ENCODE data around the gene PUM1.

Gene PUM1

DNA sequence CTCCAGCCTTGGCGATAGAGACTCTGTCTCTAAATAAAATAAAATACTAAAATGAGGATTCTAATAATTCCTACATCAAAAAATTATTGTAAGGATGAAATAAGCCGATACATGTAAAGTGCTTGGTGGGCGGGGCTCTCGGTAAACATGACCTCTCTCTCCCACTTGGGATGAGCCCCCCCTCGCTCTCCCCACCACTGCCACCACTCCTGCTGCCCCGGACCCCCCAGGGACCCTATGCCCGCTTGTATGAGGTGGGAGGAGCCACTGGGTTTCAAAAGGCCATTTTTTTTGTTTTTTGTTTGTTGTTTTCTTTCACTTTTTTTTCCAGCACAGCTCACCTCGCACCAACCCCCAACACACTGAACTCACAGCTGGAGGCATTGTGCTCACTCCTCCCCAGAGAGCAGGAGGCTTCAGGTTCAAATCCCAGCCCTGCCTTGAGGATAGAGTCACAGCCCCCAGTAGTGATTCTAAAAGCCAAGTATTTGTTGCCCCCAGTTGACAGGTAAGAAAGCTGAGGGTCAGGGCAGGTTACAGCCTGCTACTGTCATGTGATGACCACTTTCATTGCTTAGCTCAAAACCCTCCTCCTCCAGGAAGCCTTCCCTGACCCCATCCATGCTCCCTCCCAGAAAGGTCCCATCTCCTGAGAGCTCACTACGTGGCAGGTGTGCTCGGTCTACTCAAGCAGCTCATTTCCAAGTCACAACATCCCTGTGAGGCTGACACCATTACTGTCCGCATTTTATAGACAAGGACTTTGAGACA is 161.1 kb downstream of the PUM1 start:
- no peak for DNase-seq

- no peak for DNase-seq
These were observed 162.0 kb downstream of the PUM1 start for GRCh38 chr1:30903343-30904034.

DNA sequence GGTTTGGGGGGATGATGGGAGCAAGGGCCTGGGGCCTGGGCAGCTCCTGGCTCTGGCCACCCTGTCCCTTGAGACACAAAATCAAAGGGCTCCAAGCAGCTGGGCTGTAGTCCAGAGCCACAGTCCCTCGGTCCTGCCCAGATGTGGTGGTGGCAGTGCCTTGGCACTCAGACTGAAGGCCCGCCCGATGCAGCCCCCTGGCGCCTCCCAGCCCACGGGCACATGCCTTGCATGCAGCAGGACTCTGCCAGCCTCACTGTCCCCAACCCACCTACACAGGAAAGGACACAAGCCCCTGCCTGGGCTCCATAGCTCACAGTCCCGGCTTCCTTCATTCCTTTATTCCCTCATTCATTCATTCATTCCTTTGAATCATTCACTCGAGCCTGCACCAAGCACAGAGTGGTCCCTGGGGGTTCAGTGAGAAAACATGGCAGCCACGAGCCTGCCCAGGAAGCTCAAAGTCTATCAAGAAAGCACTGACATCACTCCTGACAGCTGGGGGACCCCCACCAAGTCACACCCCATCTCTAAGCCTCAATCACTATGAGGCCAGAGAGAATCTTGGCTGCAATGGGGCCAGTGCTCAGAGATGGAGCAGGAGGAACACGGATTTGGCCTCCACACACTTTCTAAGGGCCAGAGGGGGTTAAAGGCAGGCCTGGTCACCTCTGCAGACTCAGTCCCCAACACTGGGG is 162.8 kb downstream of the PUM1 start:
- DNase-seq: no peak

- DNase-seq: no peak
These were observed 163.5 kb downstream of the PUM1 start for GRCh38 chr1:30901798-30902581.

DNA sequence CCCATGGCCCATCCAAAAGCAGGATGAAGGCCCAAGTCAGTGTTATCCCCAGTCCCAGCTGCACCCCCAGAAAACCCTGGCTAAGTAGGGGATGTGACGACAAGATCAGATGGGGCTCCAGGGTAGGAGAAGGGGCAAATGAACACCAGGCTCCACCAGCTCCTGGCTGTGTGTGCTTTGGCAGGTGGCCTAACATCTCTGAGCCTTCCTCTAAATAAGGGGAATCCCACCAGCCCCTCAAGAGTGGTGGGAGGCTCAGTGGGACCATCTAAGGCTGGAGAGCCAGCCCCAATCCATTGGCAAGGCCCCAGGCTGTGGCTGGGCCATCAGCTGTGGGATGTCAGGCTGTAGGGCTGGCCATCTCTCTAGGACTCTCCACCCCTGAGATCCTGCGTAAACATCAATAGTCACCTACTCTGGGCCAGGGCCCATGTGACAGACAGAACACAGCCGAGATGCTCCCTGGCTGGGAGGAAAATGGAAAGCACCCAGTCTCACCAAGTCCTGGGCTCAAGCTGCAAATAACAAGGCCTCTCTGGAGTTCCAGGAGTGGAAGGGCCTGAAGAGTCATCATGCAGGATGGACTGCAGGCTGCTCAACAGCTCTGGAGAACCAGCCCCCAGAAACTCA is 164.5 kb downstream of the PUM1 start:
- DNase-seq: no peak

DNA sequence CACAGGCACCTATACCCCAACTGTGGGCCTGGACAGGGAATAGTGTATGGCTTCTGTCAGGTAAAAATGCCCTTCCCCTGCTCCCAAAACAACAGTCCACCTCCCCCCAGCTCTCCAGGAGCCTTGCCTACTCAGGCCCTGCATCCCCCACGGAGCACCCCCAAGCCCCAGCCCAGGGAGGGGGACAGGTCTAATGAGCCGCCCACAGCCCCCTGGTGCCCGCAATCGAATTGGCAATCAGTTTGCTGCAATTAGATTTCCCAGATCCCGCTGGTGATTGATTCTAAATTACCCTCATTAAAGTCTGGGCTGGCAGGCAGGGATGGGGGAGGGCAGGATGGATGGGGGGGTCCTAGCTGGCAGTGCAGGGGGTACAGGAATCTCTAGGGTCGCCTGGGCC is 165.0 kb downstream of the PUM1 start:
- no peak for DNase-seq

- no peak for DNase-seq
These were observed 165.7 kb downstream of the PUM1 start for GRCh38 chr1:30899577-30900389.

DNA sequence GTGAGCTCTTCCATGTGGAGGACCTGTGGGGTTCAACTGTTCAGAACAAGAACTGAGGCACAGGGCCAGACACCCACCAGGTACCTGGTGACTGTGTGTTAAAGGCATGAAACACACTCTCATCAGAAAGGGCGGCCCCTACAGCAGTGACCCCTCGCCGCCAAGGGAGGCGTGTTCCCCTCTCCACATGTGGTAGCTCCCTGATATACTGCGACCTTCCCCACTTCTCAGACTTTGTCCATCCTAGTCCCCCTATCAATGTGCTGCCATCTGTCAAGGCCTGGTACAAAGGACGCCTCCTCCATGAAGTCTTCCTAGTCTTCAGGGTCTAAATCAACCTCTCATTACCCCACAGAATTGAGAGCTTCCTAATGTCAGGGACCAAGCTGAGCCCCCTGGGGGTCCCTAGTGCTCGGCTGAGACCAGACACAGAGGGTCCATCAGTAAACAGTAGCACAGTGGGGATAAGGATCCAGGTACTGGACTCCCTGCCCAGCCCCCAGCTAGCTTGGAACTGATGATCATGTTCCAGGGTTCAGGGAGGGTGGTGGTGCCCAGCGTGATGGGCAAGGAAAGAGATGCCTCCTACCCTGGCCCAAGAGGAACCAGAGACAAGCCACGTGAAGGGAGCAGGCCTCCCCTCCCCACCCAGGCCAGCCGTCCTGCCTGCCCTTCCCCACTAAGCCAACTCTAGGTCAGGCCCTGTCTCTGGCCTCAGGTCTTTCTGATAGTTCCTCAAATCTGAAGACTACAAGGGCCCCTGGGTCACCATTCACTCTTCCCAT is 167.3 kb downstream of the PUM1 start:
- DNase-seq: no peak

- DNase-seq: no peak
These were observed 168.6 kb downstream of the PUM1 start for GRCh38 chr1:30896905-30897304.

GRCh38 chr1:30895944-30896660 is 169.4 kb downstream of the PUM1 start:
- no peak for DNase-seq

GRCh38 chr1:30895382-30895943 is 170.1 kb downstream of the PUM1 start:
- no peak for DNase-seq

- DNase-seq: no peak
These were observed 171.0 kb downstream of the PUM1 start for GRCh38 chr1:30894508-30894973.

GRCh38 chr1:30893776-30894507 is 171.6 kb downstream of the PUM1 start:
- DNase-seq: no peak

GRCh38 chr1:30892671-30893073 is 172.8 kb downstream of the PUM1 start:
- no peak for DNase-seq

GRCh38 chr1:30891227-30891552 is 174.3 kb downstream of the PUM1 start:
- no peak for DNase-seq

- DNase-seq: no peak
These were observed 174.9 kb downstream of the PUM1 start for GRCh38 chr1:30890502-30891226.

DNA sequence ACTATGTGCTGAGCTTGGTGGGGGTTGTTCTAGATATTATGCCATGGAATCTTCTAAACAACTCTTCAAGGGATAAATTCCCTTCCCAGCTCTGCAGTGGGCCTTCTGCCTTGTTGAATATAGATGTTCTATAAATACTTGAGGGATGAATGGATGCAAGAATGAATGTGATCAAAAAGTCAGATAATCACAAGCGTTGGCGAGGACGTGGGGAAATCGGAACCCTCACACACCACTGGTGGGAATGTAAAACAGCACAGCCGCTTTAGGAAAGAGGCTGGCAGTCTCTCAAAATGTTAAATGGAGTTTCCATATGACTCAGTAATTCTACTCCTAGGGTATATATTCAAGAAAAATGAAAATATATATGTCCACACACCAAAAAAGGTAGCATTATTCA is 176.0 kb downstream of the PUM1 start:
- no peak for DNase-seq

DNA sequence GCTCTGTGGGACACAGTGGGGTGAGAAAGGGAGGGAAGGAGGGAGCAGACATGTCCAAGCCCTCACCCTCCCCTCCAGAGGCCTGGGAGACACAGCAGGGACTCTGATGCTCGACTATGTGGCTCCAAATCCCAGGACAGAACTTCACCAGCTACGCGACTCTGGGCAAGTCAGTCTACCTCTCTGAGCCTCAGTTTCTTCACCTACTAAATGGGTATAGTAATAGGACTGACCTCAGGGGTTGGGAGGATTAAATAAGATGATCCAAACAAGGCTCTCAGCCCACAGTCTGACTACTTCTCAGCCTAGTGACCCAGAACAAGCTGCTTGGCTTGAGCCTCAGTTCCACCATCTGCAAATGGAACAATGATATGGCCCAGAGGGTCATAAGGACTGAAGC is 176.5 kb downstream of the PUM1 start:
- DNase-seq: no peak

All from NCI-H1694 treated with DMSO at 0.1 percent for 48 hours (cell line).